Stomach smooth muscle (tissue), 2 donors: ENCODE measurements around the gene TMCC2.
A peak's percentile ranks its signal among the peaks of the same experiment; 100 is the strongest.

Experiments
- H3K27ac ChIP-seq: one replicate; pipeline ENCODE4 v1.7.0; 2013; ENCODE audit warnings: mild to moderate bottlenecking, low read length, inconsistent platforms
- H3K27me3 ChIP-seq, 2 donors: one replicate each; pipeline ENCODE4 v1.7.0; 2013; ENCODE audit warnings: low read length in 2 of 2; ENCODE audit not compliant: insufficient read depth in 2 of 2, control insufficient read depth in 1 of 2
- H3K36me3 ChIP-seq, 2 donors: one replicate each; pipeline ENCODE4 v1.7.0; 2013; ENCODE audit warnings: low read length in 2 of 2; ENCODE audit not compliant: control insufficient read depth in 2 of 2, insufficient read depth in 2 of 2
- H3K4me1 ChIP-seq: one replicate; pipeline ENCODE4 v1.7.0; 2013; ENCODE audit warnings: low read length; ENCODE audit not compliant: control insufficient read depth, insufficient read depth
- H3K4me3 ChIP-seq, 2 donors: one replicate each; pipeline ENCODE4 v1.7.0; 2013; ENCODE audit warnings: low read length in 2 of 2
- H3K9ac ChIP-seq, 2 donors: one replicate each; pipeline ENCODE4 v1.7.0; 2013; ENCODE audit warnings: low read length in 2 of 2, mild to moderate bottlenecking in 1 of 2
- H3K9me3 ChIP-seq, 2 donors: one replicate each; pipeline ENCODE4 v1.7.0; 2013; ENCODE audit warnings: low read length in 2 of 2; ENCODE audit not compliant: control insufficient read depth in 2 of 2
- donor health status: healthy.
- donor health status: Pancreatic carcinoma.

Gene TMCC2

DNA sequence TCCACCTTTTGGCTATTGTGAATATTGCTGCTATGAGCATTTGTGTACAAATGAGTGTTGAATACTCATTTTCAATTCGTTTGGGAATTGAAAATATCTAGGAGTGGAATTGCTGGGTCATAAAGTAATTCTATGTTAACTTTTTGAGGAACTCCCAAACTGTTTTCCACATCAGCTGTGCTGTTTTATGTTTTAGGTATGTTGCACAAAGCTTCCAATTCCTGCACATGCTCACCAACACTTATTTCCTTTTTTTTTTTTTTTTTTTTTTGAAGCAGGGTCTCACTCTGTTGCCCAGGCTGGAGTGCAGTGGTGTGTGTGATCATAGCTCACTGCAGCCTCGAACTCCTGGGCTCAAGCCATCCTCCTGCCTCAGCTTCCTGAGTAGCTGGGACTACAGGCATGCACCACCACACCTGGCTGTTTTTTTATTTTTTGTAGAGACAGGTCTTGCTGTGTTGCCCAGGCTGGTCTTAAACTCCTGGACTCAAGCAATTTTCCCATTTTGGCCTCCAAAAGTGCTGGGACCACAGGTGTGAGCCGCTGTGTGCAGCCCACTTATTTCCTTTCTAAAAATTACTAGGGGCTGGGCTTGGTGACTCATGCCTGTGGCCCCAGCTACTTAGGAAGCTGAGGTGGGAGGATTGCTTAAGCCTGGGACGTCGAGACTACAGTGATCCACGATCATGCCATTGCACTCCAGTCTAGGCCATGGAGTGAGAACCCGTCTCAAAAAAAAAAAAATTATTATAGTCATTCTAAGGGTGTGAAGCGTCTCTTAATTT, 33.4 kb downstream of the TMCC2 start:
- H3K4me3 ChIP-seq = no peak overlapping the region
- no peaks in the 10 kb centered on the region for H3K36me3 ChIP-seq
- no peaks in the 10 kb centered on the region for H3K27me3 ChIP-seq
- no peaks in the 10 kb centered on the region for H3K9me3 ChIP-seq
- no peak overlapping the region for H3K9ac ChIP-seq
- no peak overlapping the region for H3K27ac ChIP-seq
- peaks cover 6% of the 10 kb centered on the region for H3K4me1 ChIP-seq

DNA sequence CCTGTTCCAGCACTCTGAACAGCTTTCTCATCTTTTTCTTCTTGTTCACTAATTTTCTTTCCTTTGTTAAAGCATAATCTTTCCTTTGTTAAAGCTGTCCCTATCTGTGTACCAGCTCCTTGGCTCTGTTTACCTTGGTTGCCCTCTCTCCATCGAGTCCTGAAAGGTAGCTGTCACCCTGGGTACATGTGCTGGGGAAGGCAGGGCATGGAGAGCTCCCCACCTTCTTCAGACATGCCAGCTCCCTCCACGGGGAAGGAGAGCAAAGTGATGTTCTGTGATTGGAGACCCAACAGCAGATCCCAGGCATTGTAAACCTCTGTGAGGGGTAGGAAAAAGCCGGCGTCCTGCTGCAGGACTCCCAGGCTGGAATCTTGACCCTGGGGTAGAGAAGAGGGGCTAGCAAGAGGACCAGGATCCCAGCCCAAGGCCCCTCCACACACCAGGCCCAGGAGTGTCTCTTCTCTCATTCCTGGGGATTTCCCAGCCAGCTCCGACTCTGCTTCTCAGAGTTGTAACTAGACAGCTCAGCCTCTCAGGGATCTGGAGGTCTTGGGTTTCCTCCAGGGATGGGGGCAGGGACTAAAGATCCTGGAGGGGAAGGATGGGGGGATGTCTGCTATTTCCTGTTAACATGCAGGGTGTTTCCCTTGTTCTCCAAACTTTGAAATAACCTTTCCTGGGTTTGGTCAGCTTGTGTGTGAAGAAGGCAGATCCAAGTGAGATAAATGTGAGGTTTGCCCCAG, 34.4 kb downstream of the TMCC2 start:
- no peak overlapping the region for H3K4me3 ChIP-seq
- H3K9me3 ChIP-seq = no peaks in the 10 kb centered on the region
- no peak overlapping the region for H3K27ac ChIP-seq
- H3K9ac ChIP-seq = peak overlapping the region in 1 of 2 donors; percentile 29
- no peaks in the 10 kb centered on the region for H3K27me3 ChIP-seq
- H3K36me3 ChIP-seq = no peaks in the 10 kb centered on the region
- H3K4me1 ChIP-seq = peaks cover 3% of the 10 kb centered on the region

DNA sequence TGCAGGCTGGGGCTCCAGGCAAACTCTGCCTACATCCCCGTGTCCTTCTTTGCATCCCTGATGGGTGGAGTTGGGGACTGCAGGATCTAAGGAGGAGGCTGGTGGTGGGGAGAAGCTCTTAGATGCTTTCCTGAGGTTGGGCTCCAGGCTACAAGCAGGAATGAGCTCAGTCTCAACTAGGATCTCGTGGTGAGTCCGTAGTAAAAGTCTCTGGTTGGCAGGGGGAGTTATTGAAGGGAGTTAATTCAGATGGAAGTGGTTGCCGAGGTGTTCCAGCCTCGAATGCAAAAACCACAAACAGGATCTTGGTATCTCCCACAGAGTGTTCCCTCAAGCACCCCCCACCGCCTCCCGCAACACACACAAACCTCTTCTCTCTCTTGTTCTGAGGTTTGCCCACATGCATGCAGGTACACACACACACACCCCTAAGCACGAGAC, 35.0 kb downstream of the TMCC2 start:
- Histone ChIP-seq H3K9me3 (no peaks in the 10 kb centered on the region), H3K4me1 (peaks cover 3% of the 10 kb centered on the region), H3K27me3 (no peaks in the 10 kb centered on the region), H3K36me3 (no peaks in the 10 kb centered on the region), H3K4me3 (no peak overlapping the region), H3K9ac (no peak overlapping the region), H3K27ac (no peak overlapping the region)

DNA sequence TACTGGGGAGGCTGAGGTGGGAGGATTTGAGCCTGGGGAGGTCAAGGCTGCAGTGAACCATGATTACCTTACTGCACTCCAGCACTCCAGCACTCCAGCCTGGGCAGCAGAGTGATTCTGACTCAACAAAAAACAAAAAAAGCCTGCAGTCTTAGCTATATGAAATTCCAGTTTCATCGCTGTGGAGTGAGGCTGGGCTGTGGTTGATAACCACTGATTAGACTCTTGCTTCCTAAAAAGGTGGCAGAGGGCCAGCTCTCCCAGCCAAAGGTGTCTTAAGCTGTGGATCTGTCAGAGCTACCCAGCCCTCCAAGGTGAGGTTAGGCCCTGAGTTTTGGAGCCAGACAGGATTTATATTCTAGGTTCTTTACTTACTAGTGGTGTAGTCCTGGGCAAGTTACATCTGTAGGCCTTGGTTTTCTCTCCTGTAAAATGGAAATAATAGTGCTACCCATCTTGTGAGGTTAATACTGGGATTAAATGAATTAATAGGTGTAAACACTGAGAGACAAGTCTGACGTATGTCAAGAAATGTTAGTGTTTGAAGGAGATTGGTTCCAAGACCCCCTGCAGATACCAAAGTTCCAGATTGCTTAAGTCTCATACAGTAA, 35.9 kb downstream of the TMCC2 start:
- Histone ChIP-seq H3K4me3 (no peak overlapping the region), H3K4me1 (peaks cover 3% of the 10 kb centered on the region), H3K9me3 (no peaks in the 10 kb centered on the region), H3K9ac (no peak overlapping the region), H3K36me3 (no peaks in the 10 kb centered on the region), H3K27me3 (no peaks in the 10 kb centered on the region), H3K27ac (no peak overlapping the region)

DNA sequence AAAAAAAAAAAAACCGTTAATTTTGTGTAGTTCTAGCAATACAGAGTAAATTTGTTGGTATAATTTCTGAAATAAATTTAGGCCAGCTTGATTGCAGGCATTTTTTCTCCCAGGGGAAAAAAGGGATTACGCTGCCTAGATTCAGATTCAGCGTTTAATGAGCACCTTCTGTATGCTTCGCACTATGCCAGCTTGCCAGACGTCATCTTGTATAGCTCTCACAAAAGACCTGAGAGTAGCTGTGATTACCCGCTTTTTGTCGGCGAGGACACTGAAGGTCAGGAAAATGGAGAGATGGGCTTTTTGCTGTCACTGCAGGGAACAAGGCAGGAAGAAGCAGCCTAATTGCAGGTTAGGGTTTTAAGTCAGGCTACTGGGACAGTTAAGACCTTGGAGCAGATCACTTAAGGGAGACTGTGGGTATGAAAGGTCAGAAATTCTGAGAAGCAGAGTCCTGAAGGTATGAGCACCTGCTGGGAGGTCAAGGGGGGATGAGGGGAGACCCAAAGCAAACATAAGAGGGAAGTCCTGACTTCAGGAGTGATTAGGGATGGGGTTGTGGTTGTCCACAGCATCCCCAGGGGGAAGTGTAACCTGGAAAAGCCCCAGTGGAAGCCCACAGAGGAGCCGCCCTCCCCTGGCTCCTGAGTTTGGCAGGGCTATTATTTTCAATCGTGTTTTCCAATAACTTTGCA, 39.0 kb downstream of the TMCC2 start:
- peaks cover 0 to 2% of the 10 kb centered on the region in 2 donors for H3K36me3 ChIP-seq
- no peak overlapping the region for H3K27ac ChIP-seq
- H3K27me3 ChIP-seq = no peaks in the 10 kb centered on the region
- H3K9ac ChIP-seq = no peak overlapping the region
- no peaks in the 10 kb centered on the region for H3K4me1 ChIP-seq
- no peaks in the 10 kb centered on the region for H3K9me3 ChIP-seq
- no peak overlapping the region for H3K4me3 ChIP-seq

DNA sequence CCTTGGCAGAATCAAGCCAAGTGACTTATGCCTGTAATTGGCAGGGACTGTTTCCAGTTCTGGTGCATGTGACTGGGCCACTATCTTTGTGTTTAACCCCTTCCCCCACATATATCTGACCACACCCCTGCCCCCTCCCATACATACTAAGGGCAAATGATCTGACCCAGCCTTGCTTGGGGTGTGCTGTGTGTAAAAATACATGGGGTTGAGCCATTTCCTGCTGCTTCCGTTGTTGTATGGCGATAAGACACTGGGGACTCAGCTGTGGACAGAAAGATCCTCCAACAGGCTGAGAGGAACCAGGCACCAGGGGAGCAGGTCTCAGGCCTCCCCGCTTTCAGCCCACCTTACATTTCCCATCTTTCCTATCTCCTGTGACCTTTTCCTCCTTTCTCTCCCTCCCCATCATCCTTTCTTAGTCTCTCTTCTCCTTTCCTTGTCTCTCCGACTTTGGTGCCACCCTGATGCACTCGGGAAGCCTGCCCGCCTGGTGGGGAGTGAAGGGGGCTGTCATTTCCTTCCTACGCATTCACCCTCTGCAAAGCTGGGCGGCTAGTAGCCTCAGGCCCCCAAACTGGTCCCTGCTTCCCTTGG, 39.7 kb downstream of the TMCC2 start:
- Histone ChIP-seq H3K4me3 (no peak overlapping the region), H3K27ac (no peak overlapping the region), H3K27me3 (no peaks in the 10 kb centered on the region), H3K36me3 (peaks cover 0 to 5% of the 10 kb centered on the region in 2 donors), H3K9me3 (no peaks in the 10 kb centered on the region), H3K9ac (no peak overlapping the region), H3K4me1 (peaks cover 3% of the 10 kb centered on the region)

DNA sequence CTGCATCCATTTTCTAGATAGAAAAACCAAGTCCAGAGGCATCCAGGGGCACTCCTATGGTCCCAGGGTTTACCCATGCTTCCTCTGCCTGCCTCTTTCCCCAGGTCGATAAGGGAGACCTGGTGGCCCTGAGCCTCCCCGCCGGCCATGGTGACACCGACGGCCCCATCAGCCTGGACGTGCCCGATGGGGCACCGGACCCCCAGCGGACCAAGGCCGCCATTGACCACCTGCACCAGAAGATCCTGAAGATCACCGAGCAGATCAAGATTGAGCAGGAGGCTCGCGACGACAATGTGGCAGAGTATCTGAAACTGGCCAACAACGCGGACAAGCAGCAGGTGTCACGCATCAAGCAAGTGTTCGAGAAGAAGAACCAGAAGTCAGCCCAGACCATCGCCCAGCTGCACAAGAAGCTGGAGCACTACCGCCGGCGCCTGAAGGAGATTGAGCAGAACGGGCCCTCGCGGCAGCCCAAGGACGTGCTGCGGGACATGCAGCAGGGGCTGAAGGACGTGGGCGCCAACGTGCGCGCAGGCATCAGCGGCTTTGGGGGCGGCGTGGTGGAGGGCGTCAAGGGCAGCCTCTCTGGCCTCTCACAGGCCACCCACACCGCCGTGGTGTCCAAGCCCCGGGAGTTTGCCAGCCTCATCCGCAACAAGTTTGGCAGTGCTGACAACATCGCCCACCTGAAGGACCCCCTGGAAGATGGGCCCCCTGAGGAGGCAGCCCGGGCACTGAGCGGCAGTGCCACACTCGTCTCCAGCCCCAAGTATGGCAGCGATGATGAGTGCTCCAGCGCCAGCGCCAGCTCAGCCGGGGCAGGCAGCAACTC, 41.3 kb downstream of the TMCC2 start:
- peaks cover 0 to 5% of the 10 kb centered on the region in 2 donors for H3K36me3 ChIP-seq
- H3K9ac ChIP-seq = no peak overlapping the region
- H3K27me3 ChIP-seq = no peaks in the 10 kb centered on the region
- peaks cover 5% of the 10 kb centered on the region for H3K4me1 ChIP-seq
- H3K9me3 ChIP-seq = no peaks in the 10 kb centered on the region
- H3K27ac ChIP-seq = no peak overlapping the region
- no peak overlapping the region for H3K4me3 ChIP-seq

DNA sequence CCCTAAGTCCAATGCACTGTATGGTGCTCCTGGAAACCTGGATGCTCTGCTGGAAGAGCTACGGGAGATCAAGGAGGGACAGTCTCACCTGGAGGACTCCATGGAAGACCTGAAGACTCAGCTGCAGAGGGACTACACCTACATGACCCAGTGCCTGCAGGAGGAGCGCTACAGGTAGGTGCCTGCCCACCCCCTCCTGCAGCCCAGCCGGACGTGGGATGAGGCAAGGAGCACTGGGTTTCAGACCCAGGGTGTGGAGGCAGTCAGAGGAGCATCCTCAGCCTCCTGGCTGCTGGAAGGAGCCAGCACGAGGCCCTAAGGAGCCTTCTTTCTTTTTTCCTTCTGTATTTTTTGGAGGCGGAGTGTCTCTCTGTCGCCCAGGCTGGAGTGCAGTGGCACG, 42.0 kb downstream of the TMCC2 start:
- H3K4me1 ChIP-seq = peaks cover 5% of the 10 kb centered on the region
- H3K9ac ChIP-seq = no peak overlapping the region
- no peak overlapping the region for H3K4me3 ChIP-seq
- no peak overlapping the region for H3K27ac ChIP-seq
- H3K36me3 ChIP-seq = peaks cover 0 to 5% of the 10 kb centered on the region in 2 donors
- no peaks in the 10 kb centered on the region for H3K27me3 ChIP-seq
- H3K9me3 ChIP-seq = no peaks in the 10 kb centered on the region

DNA sequence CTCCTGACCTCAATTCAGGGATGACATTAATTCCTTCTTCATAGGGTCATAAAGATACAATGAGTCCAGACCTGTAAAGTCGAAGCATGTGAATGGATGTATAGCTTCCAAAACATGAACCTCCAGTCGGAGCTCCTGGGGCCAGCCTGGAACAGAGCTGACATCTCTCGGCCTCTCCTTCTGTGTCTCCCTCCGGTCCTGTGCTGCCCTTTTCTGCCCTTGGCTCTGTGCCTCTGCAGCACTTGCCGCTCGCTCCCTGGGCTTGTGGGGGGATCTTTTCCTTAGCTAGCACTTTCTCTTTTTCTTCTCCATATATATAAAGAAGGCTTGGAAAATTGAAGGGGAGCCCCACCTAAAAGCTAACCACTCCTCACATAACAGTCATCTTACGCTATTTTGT, 42.5 kb downstream of the TMCC2 start:
- Histone ChIP-seq H3K4me1 (peaks cover 5% of the 10 kb centered on the region), H3K4me3 (no peak overlapping the region), H3K27ac (no peak overlapping the region), H3K9me3 (no peaks in the 10 kb centered on the region), H3K27me3 (no peaks in the 10 kb centered on the region), H3K36me3 (peaks cover 0 to 5% of the 10 kb centered on the region in 2 donors), H3K9ac (no peak overlapping the region)
